IMR-90 (cell line): ENCODE data around the gene NPEPL1. TPM values are rescaled to one million over a fixed set of nuclear protein-coding genes. Genes with fewer than 3 reads are reported as not detected.

ENCODE experiments used
- polyA plus RNA-seq, 3 experiments: library from polyadenylated mRNA; depleted of rRNA; stranded (reverse); fragments of >200 nt; gene quantifications; 2 replicates each; pipeline ENCODE4 v1.2.3, GENCODE V29; 2012; ENCODE audit warnings: low replicate concordance in 1 of 3
- total RNA-seq: library from RNA; depleted of rRNA; stranded (reverse); fragments of >200 nt; gene quantifications from 2 replicates; pipeline ENCODE4 v1.2.3, GENCODE V29; 2012; rRNA removed

The NPEPL1 gene
- total and polyA plus RNA-seq, 2 of the 4 experiments (the other 2 are of a cell fraction), result 6.3 to 10.4 TPM

Other genes with a start within 250 kb of the NPEPL1 start
- gene APCDD1L, start 177.4 kb upstream of the NPEPL1 start, total RNA-seq, result 2.2 and 2.5 TPM in 2 replicates
- gene APCDD1L, start 177.4 kb upstream of the NPEPL1 start, polyA plus RNA-seq (2012; rRNA removed), result 18.0 and 18.3 TPM in 2 replicates
- 26.9 and 29.4 TPM in 2 replicates for gene STX16, start 41.5 kb upstream of the NPEPL1 start, total RNA-seq
- 48.5 and 58.2 TPM in 2 replicates for gene STX16, start 41.5 kb upstream of the NPEPL1 start, polyA plus RNA-seq (2012; rRNA removed)
- gene GNAS-AS1, start 158.1 kb downstream of the NPEPL1 start, total RNA-seq, result 0.54 and 0.83 TPM in 2 replicates
- 0.60 and 0.90 TPM in 2 replicates for gene GNAS-AS1, start 158.1 kb downstream of the NPEPL1 start, polyA plus RNA-seq (2012; rRNA removed)
- 377 and 397 TPM in 2 replicates for gene GNAS, start 159.9 kb downstream of the NPEPL1 start, total RNA-seq
- gene GNAS, start 159.9 kb downstream of the NPEPL1 start, polyA plus RNA-seq (2012; rRNA removed), result 1,064 and 1,356 TPM in 2 replicates